PC-3 (cell line): ENCODE data around the gene PRIM2. TPM values are rescaled to one million over a fixed set of nuclear protein-coding genes. Genes with fewer than 3 reads are reported as not detected.
"Not testable (repeated sequence)": the region's sequence is repeated elsewhere in the genome, so short reads cannot be mapped to it uniquely, and the experiment has no call there.

ENCODE experiments used
- ATAC-seq: fragments of 200-7000 bp; cut with Tn5 transposase; 2 replicates; pipeline ENCODE4 v1.9.1; 2020; ENCODE audit warnings: mild to moderate bottlenecking, moderate library complexity
- BruUV-seq: library from RNA; stranded (reverse); fragments of 400-500 nt; replicated peaks from 2 replicates; lab custom pipeline; 2021; lab: Mats Ljungman, UMichigan
- CTCF ChIA-PET: fragments of 300-600 bp; sonication (Branson Sonifier 250); formaldehyde crosslinking; loops from one replicate; lab custom pipeline; 2022; ENCODE audit warnings: antibody characterized with exemption; lab: Charles Lee
- POLR2A ChIA-PET: fragments of 300-600 bp; sonication (Branson Sonifier 250); formaldehyde crosslinking; loops from one replicate; lab custom pipeline; 2022; ENCODE audit warnings: antibody characterized with exemption; ENCODE audit not compliant: unreplicated experiment; lab: Charles Lee
- DNase-seq: peaks from one replicate; pipeline ENCODE4 v3.0.0-alpha.2; 2015
- H2AFZ ChIP-seq: fragments of 300-600 bp; sonication (generic); 2 replicates; pipeline ENCODE4 v1.6.0; 2016; ENCODE audit warnings: antibody characterized with exemption, low read length
- H3F3A ChIP-seq: fragments of 300-600 bp; sonication (generic); one replicate; pipeline ENCODE4 v1.6.0; 2017; ENCODE audit warnings: antibody characterized with exemption, low read length, control low read depth, mild to moderate bottlenecking; ENCODE audit not compliant: unreplicated experiment
- H3K27ac ChIP-seq: fragments of 300-600 bp; sonication (generic); 2 replicates; pipeline ENCODE4 v1.5.1; 2016; ENCODE audit warnings: mild to moderate bottlenecking, low read length
- H3K27me3 ChIP-seq: fragments of 300-600 bp; sonication (generic); 2 replicates; pipeline ENCODE4 v1.6.1; 2016; ENCODE audit warnings: low read length, mixed read lengths
- H3K36me3 ChIP-seq: fragments of 300-600 bp; sonication (generic); 2 replicates; pipeline ENCODE4 v1.6.1; 2016; ENCODE audit warnings: low read depth, mixed run types, low read length, mixed read lengths
- H3K4me1 ChIP-seq: fragments of 300-600 bp; sonication (generic); 2 replicates; pipeline ENCODE4 v1.5.1; 2016; ENCODE audit warnings: low read length; ENCODE audit not compliant: insufficient read depth
- H3K4me2 ChIP-seq: fragments of 300-600 bp; sonication (generic); 2 replicates; pipeline ENCODE4 v1.6.0; 2016; ENCODE audit warnings: low read length
- H3K4me3 ChIP-seq: fragments of 300-600 bp; sonication (generic); 2 replicates; pipeline ENCODE4 v1.5.1; 2016; ENCODE audit warnings: mild to moderate bottlenecking, low read length, mixed read lengths
- H3K79me2 ChIP-seq: fragments of 300-600 bp; sonication (generic); 2 replicates; pipeline ENCODE4 v1.6.1; 2017; ENCODE audit warnings: low read length, mixed read lengths
- H3K9ac ChIP-seq: fragments of 300-600 bp; sonication (generic); 2 replicates; pipeline ENCODE4 v1.6.0; 2016; ENCODE audit warnings: mild to moderate bottlenecking, low read length
- H3K9me2 ChIP-seq: fragments of 300-600 bp; sonication (generic); replicated peaks from 2 replicates; pipeline ENCODE4 v1.6.1; 2016; ENCODE audit warnings: mixed run types, low read length, mixed read lengths
- H3K9me3 ChIP-seq: fragments of 300-600 bp; sonication (generic); 2 replicates; pipeline ENCODE4 v1.6.1; 2016; ENCODE audit warnings: low read length, mixed read lengths
- H4K20me1 ChIP-seq: fragments of 300-600 bp; sonication (generic); 2 replicates; pipeline ENCODE4 v1.6.1; 2016; ENCODE audit warnings: low read length, mixed read lengths
- EZH2 ChIP-seq: fragments of 300-600 bp; sonication (generic); IDR thresholded peaks from one replicate; pipeline ENCODE4 v1.6.1; 2017; ENCODE audit warnings: antibody characterized with exemption, mild to moderate bottlenecking, low read length; ENCODE audit not compliant: unreplicated experiment
- EZH2phosphoT487 ChIP-seq: fragments of 300-600 bp; sonication (generic); IDR thresholded peaks from 2 replicates; pipeline ENCODE4 v1.6.1; 2018; ENCODE audit warnings: mild to moderate bottlenecking, antibody characterized with exemption, low read length, borderline replicate concordance
- intact Hi-C: fragments of 100-400 bp; cut with micrococcal nuclease; formaldehyde crosslinking; loops from 2 replicates; pipeline ENCODE4 v1.9.0; 2023
- total RNA-seq: library from RNA; depleted of rRNA; stranded (reverse); fragments of >200 nt; gene quantifications from 2 replicates; pipeline ENCODE4 v1.2.3, GENCODE V29; 2014
- TF ChIP-seq, protein P1 (sequence below): fragments of 300-600 bp; sonication (generic); conservative IDR thresholded peaks from 2 replicates; pipeline ENCODE4 v1.5.1; 2017; ENCODE audit warnings: antibody characterized with exemption, low read depth, mild to moderate bottlenecking, low read length

PRIM2 gene
- total RNA-seq, 1 experiment from 2014 or later: 48.4 TPM

DNA sequence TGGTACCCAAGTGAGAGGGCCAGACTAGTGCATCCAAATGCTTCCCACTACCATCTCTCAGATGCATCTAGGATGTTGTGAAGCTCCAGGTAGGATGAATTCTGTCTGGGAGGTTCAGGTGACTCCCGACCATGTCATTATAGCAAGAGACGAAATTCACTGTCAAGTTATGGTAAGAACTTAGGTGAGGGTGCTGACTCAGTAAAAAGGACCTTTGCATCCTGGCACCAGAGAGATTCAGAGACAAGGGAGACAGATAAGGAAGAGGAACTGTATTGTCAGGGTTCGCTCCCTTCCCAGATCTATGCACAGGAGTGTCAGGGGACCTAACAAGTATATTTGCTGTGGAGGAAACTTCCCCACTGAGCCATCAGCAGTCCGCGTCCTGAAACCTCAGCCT, 11.2 kb upstream of the PRIM2 start:
- H3K9me3 ChIP-seq: no peaks in the 10 kb centered on the region
- no peaks in the 10 kb centered on the region for H3K9me2 ChIP-seq
- H3K27me3 ChIP-seq: no peaks in the 10 kb centered on the region
- no peaks in the 10 kb centered on the region for H3K36me3 ChIP-seq
- no peaks in the 10 kb centered on the region for H4K20me1 ChIP-seq
- BruUV-seq: no TSS peak
- no peak overlapping the region for H3K27ac ChIP-seq
- no peaks in the 10 kb centered on the region; the same call in 1 of the 2 replicates for H3K4me1 ChIP-seq
- no peak for DNase-seq
- H3K9ac ChIP-seq: no peak overlapping the region
- intact Hi-C loops: no loop called here
- no peak overlapping the region for H3K4me3 ChIP-seq
- POLR2A ChIA-PET: no interaction called here
- H3K4me2 ChIP-seq: no peak overlapping the region
- no peaks in the 10 kb centered on the region for H3F3A ChIP-seq
- ATAC-seq: no peak
- TF ChIP-seq EZH2phosphoT487: no peak
- TF ChIP-seq, protein P1, sequence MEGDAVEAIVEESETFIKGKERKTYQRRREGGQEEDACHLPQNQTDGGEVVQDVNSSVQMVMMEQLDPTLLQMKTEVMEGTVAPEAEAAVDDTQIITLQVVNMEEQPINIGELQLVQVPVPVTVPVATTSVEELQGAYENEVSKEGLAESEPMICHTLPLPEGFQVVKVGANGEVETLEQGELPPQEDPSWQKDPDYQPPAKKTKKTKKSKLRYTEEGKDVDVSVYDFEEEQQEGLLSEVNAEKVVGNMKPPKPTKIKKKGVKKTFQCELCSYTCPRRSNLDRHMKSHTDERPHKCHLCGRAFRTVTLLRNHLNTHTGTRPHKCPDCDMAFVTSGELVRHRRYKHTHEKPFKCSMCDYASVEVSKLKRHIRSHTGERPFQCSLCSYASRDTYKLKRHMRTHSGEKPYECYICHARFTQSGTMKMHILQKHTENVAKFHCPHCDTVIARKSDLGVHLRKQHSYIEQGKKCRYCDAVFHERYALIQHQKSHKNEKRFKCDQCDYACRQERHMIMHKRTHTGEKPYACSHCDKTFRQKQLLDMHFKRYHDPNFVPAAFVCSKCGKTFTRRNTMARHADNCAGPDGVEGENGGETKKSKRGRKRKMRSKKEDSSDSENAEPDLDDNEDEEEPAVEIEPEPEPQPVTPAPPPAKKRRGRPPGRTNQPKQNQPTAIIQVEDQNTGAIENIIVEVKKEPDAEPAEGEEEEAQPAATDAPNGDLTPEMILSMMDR: no peak
- no peak for TF ChIP-seq EZH2
- H3K79me2 ChIP-seq: no peaks in the 10 kb centered on the region
- H2AFZ ChIP-seq: no peak overlapping the region
- CTCF ChIA-PET: no interaction called here

DNA sequence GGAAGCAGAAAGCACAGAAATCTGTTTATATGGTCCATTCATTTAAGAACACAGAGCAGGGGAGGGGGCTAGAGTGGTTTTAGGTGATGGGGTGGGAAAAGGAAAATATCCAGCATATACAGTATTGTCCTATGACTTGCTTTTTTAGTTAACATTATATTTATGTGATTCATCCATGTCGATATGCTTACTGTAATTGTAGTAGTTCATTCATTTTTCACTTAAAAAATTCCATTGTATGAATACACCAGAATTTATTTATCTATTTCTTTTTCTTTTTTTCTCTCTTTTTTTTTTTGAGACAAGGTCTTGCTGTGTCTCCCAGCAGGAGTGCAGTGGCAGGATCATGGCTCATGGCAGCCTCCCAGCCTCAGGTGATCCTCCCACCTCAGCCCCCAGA, 9.6 kb upstream of the PRIM2 start:
- ATAC-seq (no peak), DNase-seq (no peak)
- no peak overlapping the region for H3K4me2 ChIP-seq
- intact Hi-C loops: no loop called here
- no peaks in the 10 kb centered on the region for H3K9me2 ChIP-seq
- no peaks in the 10 kb centered on the region for H3F3A ChIP-seq
- H3K36me3 ChIP-seq: no peaks in the 10 kb centered on the region
- H3K4me3 ChIP-seq: no peak overlapping the region
- no peaks in the 10 kb centered on the region for H3K79me2 ChIP-seq
- no peak overlapping the region for H3K9ac ChIP-seq
- POLR2A ChIA-PET: no interaction called here
- H4K20me1 ChIP-seq: no peaks in the 10 kb centered on the region
- no TSS peak for BruUV-seq
- no peaks in the 10 kb centered on the region for H3K27me3 ChIP-seq
- no peak overlapping the region for H3K27ac ChIP-seq
- peaks cover 8% of the 10 kb centered on the region for H3K4me1 ChIP-seq
- CTCF ChIA-PET: no interaction called here
- TF ChIP-seq, protein P1: no peak
- TF ChIP-seq EZH2 (no peak), EZH2phosphoT487 (no peak)
- no peak overlapping the region for H2AFZ ChIP-seq
- no peaks in the 10 kb centered on the region for H3K9me3 ChIP-seq

DNA sequence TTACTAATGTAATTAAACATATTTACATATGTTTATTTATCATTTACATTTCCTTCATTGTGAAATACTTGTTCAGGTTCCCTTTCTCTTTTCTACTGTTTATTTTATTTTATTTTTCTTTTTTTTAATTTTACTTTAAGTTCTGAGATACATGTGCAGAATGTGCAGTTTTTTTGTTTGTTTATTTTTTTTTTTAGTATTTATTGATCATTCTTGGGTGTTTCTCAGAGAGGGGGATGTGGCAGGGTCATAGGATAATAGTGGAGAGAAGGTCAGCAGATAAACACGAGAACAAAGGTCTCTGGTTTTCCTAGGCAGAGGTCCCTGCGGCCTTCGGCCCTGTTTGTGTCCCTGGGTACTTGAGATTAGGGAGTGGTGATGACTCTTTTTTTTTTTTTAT, 8.7 kb upstream of the PRIM2 start:
- H3K9me2 ChIP-seq, H3K27ac ChIP-seq, BruUV-seq, intact Hi-C loops, H3K36me3 ChIP-seq, H4K20me1 ChIP-seq, POLR2A ChIA-PET, H3K4me3 ChIP-seq, DNase-seq, H3K4me2 ChIP-seq, H3F3A ChIP-seq, H3K79me2 ChIP-seq, H2AFZ ChIP-seq, ATAC-seq, H3K9ac ChIP-seq, H3K9me3 ChIP-seq, H3K27me3 ChIP-seq, CTCF ChIA-PET: not testable (repeated sequence)
- H3K4me1 ChIP-seq: peaks cover 17% of the 10 kb centered on the region

DNA sequence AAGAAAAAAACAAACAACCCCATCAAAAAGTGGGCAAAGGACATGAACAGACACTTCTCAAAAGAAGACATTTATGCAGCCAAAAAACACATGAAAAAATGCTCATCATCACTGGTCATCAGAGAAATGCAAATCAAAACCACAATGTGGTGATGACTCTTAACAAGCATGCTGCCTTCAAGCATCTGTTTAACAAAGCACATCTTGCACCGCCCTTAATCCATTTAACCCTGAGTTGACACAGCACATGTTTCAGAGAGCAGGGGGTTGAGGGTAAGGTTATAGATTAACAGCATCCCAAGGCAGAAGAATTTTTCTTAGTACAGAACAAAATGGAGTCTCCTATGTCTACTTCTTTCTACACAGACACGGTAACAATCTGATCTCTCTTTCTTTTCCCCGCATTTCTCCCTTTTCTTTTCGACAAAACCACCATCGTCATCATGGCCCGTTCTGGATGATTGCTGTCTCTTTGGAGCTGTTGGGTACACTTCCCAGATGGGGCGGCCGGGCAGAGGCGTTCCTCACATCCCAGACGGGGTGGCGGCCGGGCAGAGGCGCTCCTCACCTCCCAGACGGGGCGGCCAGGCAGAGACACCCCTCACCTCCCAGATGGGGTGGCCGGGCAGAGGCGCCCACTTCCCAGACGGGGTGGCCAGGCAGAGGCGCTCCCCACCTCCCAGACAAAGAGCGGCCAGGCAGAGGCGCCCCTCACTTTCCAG, 7.2 kb upstream of the PRIM2 start:
- H3K79me2 ChIP-seq, H3K27ac ChIP-seq, BruUV-seq, H3K9me2 ChIP-seq, H3K4me2 ChIP-seq, H3K9me3 ChIP-seq, ATAC-seq, H2AFZ ChIP-seq, H3F3A ChIP-seq, CTCF ChIA-PET, H3K4me3 ChIP-seq, POLR2A ChIA-PET, H3K9ac ChIP-seq, DNase-seq, H3K36me3 ChIP-seq, H3K27me3 ChIP-seq, H4K20me1 ChIP-seq: not testable (repeated sequence)
- intact Hi-C loops: loop anchor here (10.0 kb wide), 1 partner anchor 285 kb away; no protein-coding TSS in a partner anchor
- peaks cover 30% of the 10 kb centered on the region for H3K4me1 ChIP-seq
